Measurements from ENCODE around the gene CDC42BPA.
"Not testable (repeated sequence)": the region's sequence is repeated elsewhere in the genome, so short reads cannot be mapped to it uniquely, and the experiment has no call there.

Gene CDC42BPA

GRCh38 chr1:227038401-227038800, 279.9 kb downstream of the CDC42BPA start:
- DNase-seq: no peak

- DNase-seq: no peak
Observed at GRCh38 chr1:227037121-227037520, 281.2 kb downstream of the CDC42BPA start.

- no peak for DNase-seq
Observed at GRCh38 chr1:227035316-227035715, 283.0 kb downstream of the CDC42BPA start.

GRCh38 chr1:227033880-227034279, 284.4 kb downstream of the CDC42BPA start:
- DNase-seq: no peak

GRCh38 chr1:227032396-227032795, 285.9 kb downstream of the CDC42BPA start:
- no peak for DNase-seq

- DNase-seq: no peak
Observed at GRCh38 chr1:227016990-227017389, 301.3 kb downstream of the CDC42BPA start.

- no peak for DNase-seq
Observed at GRCh38 chr1:227010645-227011044, 307.6 kb downstream of the CDC42BPA start.

GRCh38 chr1:227009937-227010336, 308.4 kb downstream of the CDC42BPA start:
- DNase-seq: no peak

GRCh38 chr1:227006226-227006796, 312.0 kb downstream of the CDC42BPA start:
- no peak for DNase-seq

GRCh38 chr1:227004796-227005195, 313.5 kb downstream of the CDC42BPA start:
- DNase-seq: no peak

GRCh38 chr1:227003165-227003564, 315.1 kb downstream of the CDC42BPA start:
- no peak for DNase-seq

GRCh38 chr1:227002531-227003049, 315.7 kb downstream of the CDC42BPA start:
- DNase-seq: no peak

- not testable (repeated sequence) for DNase-seq
Observed at GRCh38 chr1:226999579-226999978, 318.7 kb downstream of the CDC42BPA start.

- no peak for DNase-seq
Observed at GRCh38 chr1:226995365-226996332, 322.6 kb downstream of the CDC42BPA start.

- no peak for DNase-seq
Observed at GRCh38 chr1:226994586-226995364, 323.5 kb downstream of the CDC42BPA start.

- no peak for DNase-seq
Observed at GRCh38 chr1:226993814-226994585, 324.3 kb downstream of the CDC42BPA start.

- DNase-seq: no peak
Observed at GRCh38 chr1:226991920-226992319, 326.4 kb downstream of the CDC42BPA start.

GRCh38 chr1:226990133-226990716, 328.1 kb downstream of the CDC42BPA start:
- no peak for DNase-seq

GRCh38 chr1:226989085-226989920, 329.0 kb downstream of the CDC42BPA start:
- DNase-seq: no peak

- DNase-seq: peak in 1 of 2 experiments; percentile 13
Observed at GRCh38 chr1:226988334-226988666, 330.0 kb downstream of the CDC42BPA start.

Measured in NCI-H187 (cell line).